PC-9 (cell line): ENCODE data around the gene SMIM12.

Experiments used
- CTCF ChIP-seq: fragments of 200-600 bp; sonication (generic); conservative IDR thresholded peaks from 2 replicates; pipeline ENCODE4 v1.6.1; 2017; ENCODE audit warnings: mixed run types, antibody characterized with exemption, mild to moderate bottlenecking, moderate library complexity
- EZH2 ChIP-seq: fragments of 200-600 bp; sonication (generic); IDR thresholded peaks from 2 replicates; pipeline ENCODE4 v1.8.0; 2017; ENCODE audit warnings: antibody characterized with exemption, low read depth

GRCh38 chr1:34858901-34859445 lies 576 bp downstream of the SMIM12 start:
- TF ChIP-seq CTCF (no peak), EZH2 (no peak)
